Keratinocyte (primary cell): Measurements from ENCODE around the gene GSPT1. TPM values are rescaled to one million over a fixed set of nuclear protein-coding genes. Genes with fewer than 3 reads are reported as not detected.
"Not testable (repeated sequence)": the region's sequence is repeated elsewhere in the genome, so short reads cannot be mapped to it uniquely, and the experiment has no call there.

ENCODE experiments used
- DNase-seq: peaks from one replicate; pipeline ENCODE4 v3.0.0-alpha.2; 2011; ENCODE audit warnings: low read depth, missing footprints, low spot score
- FAIRE-seq: peaks from 2 replicates; lab custom pipeline; 2011; peaks lifted over from hg19 to GRCh38; lab: Jason Lieb, UNC
- H2AFZ ChIP-seq: 2 replicates; pipeline ENCODE4 v1.6.0; 2012; ENCODE audit warnings: low read length, control low read depth, inconsistent platforms; ENCODE audit not compliant: control insufficient read depth
- H3K27ac ChIP-seq: 2 replicates; pipeline ENCODE4 v1.5.1; 2011; ENCODE audit warnings: low read length; ENCODE audit not compliant: control insufficient read depth, insufficient read depth
- H3K27me3 ChIP-seq: 3 replicates; pipeline ENCODE4 v1.6.0; 2011; ENCODE audit warnings: low read length; ENCODE audit not compliant: control insufficient read depth, insufficient read depth; ENCODE audit errors: extremely low read depth
- H3K36me3 ChIP-seq, 2 experiments: 2 replicates in 1 of 2; 3 replicates in 1 of 2; pipeline ENCODE4 v1.5.1; 2011; ENCODE audit warnings: low read length in 2 of 2, mild to moderate bottlenecking in 1 of 2; ENCODE audit not compliant: control insufficient read depth in 2 of 2, insufficient read depth in 2 of 2; ENCODE audit errors: extremely low read depth in 1 of 2
- H3K4me1 ChIP-seq: 3 replicates; pipeline ENCODE4 v1.5.1; 2011; ENCODE audit warnings: low read length; ENCODE audit not compliant: control insufficient read depth, insufficient read depth; ENCODE audit errors: extremely low read depth
- H3K4me2 ChIP-seq: 3 replicates; pipeline ENCODE4 v1.6.0; 2011; ENCODE audit warnings: low read depth, low read length; ENCODE audit not compliant: control insufficient read depth, insufficient read depth; ENCODE audit errors: extremely low read depth
- H3K4me3 ChIP-seq, 3 experiments: fragments of 200-600 bp in 1 of 3; sonication (generic) in 1 of 3; 2 replicates in 2 of 3; 3 replicates in 1 of 3; pipeline ENCODE4 v1.5.1; 2011 to 2016; ENCODE audit warnings: low read length in 3 of 3, mild to moderate bottlenecking in 3 of 3, control low read depth in 2 of 3, inconsistent platforms in 1 of 3, low read depth in 1 of 3, mixed read lengths in 1 of 3, mixed run types in 1 of 3, moderate library complexity in 1 of 3; ENCODE audit not compliant: control insufficient read depth in 2 of 3, insufficient read depth in 2 of 3; ENCODE audit errors: extremely low read depth in 1 of 3
- H3K79me2 ChIP-seq: 2 replicates; pipeline ENCODE4 v1.6.0; 2012; ENCODE audit warnings: low read length; ENCODE audit not compliant: control insufficient read depth, insufficient read depth
- H3K9ac ChIP-seq: 3 replicates; pipeline ENCODE4 v1.6.0; 2011; ENCODE audit warnings: low read length; ENCODE audit not compliant: control insufficient read depth, insufficient read depth; ENCODE audit errors: extremely low read depth
- H3K9me1 ChIP-seq: 3 replicates; pipeline ENCODE4 v1.6.0; 2011; ENCODE audit warnings: low read length; ENCODE audit not compliant: control insufficient read depth, insufficient read depth; ENCODE audit errors: extremely low read depth
- H3K9me3 ChIP-seq: 2 replicates; pipeline ENCODE4 v1.5.1; 2012; ENCODE audit warnings: low read depth, low read length; ENCODE audit not compliant: control insufficient read depth
- H4K20me1 ChIP-seq: 3 replicates; pipeline ENCODE4 v1.6.0; 2011; ENCODE audit warnings: low read length; ENCODE audit not compliant: control insufficient read depth, insufficient read depth; ENCODE audit errors: extremely low read depth
- EZH2 ChIP-seq: IDR thresholded peaks from one replicate; pipeline ENCODE4 v1.6.1; 2012; ENCODE audit warnings: inconsistent platforms, mild to moderate bottlenecking, low read length, moderate library complexity
- dilution Hi-C: fragments of 300-500 bp; cut with MboI; formaldehyde crosslinking; loops from one replicate; pipeline ENCODE4 v1.7.0; 2020; ENCODE audit warnings: low sequenced_read_pairs; ENCODE audit not compliant: extremely low pct_ligation_motif_present
- polyA plus RNA-seq, 5 experiments: library from polyadenylated mRNA; depleted of rRNA in 3 of 5; stranded (reverse) in 3 of 5; stranded (forward) in 1 of 5; unstranded in 1 of 5; fragments of >200 nt; gene quantifications; 1 replicate in 1 of 5; 2 replicates in 3 of 5; 3 replicates in 1 of 5; pipeline versions ENCODE4 v1.2.1 to v1.2.3, GENCODE V29; 2011 to 2012; ENCODE audit warnings: missing spikeins in 2 of 5, low read depth in 1 of 5, low replicate concordance in 1 of 5
- TF ChIP-seq, protein P1 (sequence below), 3 experiments: IDR thresholded peaks in 1 of 3; conservative IDR thresholded peaks in 1 of 3; optimal IDR thresholded peaks in 1 of 3; 2 replicates in 2 of 3; 3 replicates in 1 of 3; pipeline versions ENCODE3 to v1.5.1; 2011; ENCODE audit warnings: low read length in 3 of 3, mild to moderate bottlenecking in 3 of 3, moderate library complexity in 2 of 3, control low read depth in 1 of 3, inconsistent platforms in 1 of 3; ENCODE audit not compliant: insufficient read depth in 2 of 3; ENCODE audit errors: extremely low read depth in 1 of 3

The GSPT1 gene
- polyA plus RNA-seq, 1 donor (not counting 4 experiments of a cell fraction or from before 2014, with no cell fraction given): 163 TPM

DNA sequence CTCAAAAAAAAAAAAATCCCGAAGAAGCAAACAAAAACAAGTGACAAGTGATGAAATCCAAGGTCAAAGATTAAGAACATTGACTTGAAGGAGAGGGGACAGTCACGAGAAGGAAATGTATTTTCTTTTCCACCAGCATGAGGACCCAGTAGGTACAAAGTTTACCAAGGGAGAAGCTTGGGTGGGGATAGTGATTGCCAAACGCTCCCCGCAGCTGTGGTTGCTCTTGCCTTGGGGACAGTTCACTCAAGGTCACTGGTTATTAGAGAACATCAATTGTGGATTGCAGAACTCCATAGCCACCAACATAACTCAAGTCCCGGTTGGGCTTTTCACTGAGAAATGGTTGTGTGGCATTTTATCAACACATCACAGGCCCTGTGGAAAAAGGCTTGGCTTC is 91.4 kb downstream of the GSPT1 start:
- Histone ChIP-seq H4K20me1 (no peaks in the 10 kb centered on the region), H3K9me1 (no peaks in the 10 kb centered on the region), H3K4me3 (no peak overlapping the region), H3K27ac (no peak overlapping the region), H3K9ac (no peak overlapping the region), H3K79me2 (no peaks in the 10 kb centered on the region), H3K4me2 (no peak overlapping the region), H2AFZ (no peak overlapping the region), H3K36me3 (no peaks in the 10 kb centered on the region), H3K27me3 (no peaks in the 10 kb centered on the region), H3K4me1 (no peaks in the 10 kb centered on the region), H3K9me3 (no peaks in the 10 kb centered on the region)
- DNase-seq (no peak), FAIRE-seq (no peak)
- dilution Hi-C loops: no loop called here
- no peak for TF ChIP-seq EZH2
- TF ChIP-seq, protein P1, sequence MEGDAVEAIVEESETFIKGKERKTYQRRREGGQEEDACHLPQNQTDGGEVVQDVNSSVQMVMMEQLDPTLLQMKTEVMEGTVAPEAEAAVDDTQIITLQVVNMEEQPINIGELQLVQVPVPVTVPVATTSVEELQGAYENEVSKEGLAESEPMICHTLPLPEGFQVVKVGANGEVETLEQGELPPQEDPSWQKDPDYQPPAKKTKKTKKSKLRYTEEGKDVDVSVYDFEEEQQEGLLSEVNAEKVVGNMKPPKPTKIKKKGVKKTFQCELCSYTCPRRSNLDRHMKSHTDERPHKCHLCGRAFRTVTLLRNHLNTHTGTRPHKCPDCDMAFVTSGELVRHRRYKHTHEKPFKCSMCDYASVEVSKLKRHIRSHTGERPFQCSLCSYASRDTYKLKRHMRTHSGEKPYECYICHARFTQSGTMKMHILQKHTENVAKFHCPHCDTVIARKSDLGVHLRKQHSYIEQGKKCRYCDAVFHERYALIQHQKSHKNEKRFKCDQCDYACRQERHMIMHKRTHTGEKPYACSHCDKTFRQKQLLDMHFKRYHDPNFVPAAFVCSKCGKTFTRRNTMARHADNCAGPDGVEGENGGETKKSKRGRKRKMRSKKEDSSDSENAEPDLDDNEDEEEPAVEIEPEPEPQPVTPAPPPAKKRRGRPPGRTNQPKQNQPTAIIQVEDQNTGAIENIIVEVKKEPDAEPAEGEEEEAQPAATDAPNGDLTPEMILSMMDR (optimal IDR thresholded peaks at IDR 0.05 in 1 of 3, IDR thresholded peaks at IDR 0.05 in 1 of 3, conservative IDR thresholded peaks at IDR 0.05 in 1 of 3; ENCODE audit: extremely low read depth in 1 of 3, insufficient read depth in 2 of 3, low read length in 3 of 3): no peak

DNA sequence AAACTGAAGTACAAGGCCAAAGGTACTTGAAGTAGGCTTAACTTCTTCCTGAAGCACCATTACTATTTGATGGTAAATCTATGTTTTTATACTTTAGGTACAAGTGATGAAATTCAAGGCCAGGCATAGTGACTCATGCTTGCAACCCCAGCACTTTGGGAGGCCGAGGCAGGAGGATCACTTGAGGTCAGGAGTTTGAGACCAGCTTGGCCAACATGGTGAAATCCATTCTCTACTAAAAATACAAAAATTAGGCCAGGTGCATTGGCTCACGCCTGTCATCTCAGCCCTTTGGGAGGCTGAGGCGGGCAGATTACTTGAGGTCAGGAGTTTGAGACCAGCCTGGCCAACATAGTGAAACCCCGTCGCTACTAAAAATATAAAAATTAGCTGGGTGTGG is 92.1 kb downstream of the GSPT1 start:
- H3K4me2 ChIP-seq, H3K4me3 ChIP-seq, H2AFZ ChIP-seq, H3K9ac ChIP-seq, H3K9me1 ChIP-seq, FAIRE-seq, H3K27me3 ChIP-seq, H3K9me3 ChIP-seq, DNase-seq, H3K4me1 ChIP-seq, H4K20me1 ChIP-seq, dilution Hi-C loops, H3K79me2 ChIP-seq, H3K27ac ChIP-seq, H3K36me3 ChIP-seq: not testable (repeated sequence)

DNA sequence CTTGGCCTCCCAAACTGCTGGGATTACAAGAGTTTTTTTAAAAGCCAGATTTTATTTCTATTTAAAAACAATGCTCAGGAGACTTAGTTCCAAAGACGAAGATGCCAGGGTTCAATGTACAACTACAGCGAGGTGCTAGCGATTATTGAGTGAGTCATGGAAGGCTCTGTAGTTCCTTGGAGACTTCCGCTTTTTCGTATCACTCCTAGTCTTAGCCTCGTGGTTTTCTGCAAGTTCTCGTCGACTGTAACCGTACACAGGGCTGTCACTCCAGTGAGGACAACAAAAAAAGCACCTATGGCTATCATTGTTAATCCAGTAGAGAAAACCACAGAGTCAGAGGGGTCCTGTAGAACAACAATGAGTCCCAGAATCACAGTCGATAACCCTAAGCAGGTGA is 96.0 kb downstream of the GSPT1 start:
- no peaks in the 10 kb centered on the region for H3K36me3 ChIP-seq
- H3K27me3 ChIP-seq: no peaks in the 10 kb centered on the region
- no peak overlapping the region for H3K27ac ChIP-seq
- no peaks in the 10 kb centered on the region for H3K9me1 ChIP-seq
- H3K4me3 ChIP-seq: no peak overlapping the region
- FAIRE-seq: no peak
- TF ChIP-seq EZH2: no peak
- TF ChIP-seq, protein P1 (optimal IDR thresholded peaks at IDR 0.05 in 1 of 3, IDR thresholded peaks at IDR 0.05 in 1 of 3, conservative IDR thresholded peaks at IDR 0.05 in 1 of 3; ENCODE audit: extremely low read depth in 1 of 3, insufficient read depth in 2 of 3, low read length in 3 of 3): no peak
- H3K4me1 ChIP-seq: no peaks in the 10 kb centered on the region
- no peaks in the 10 kb centered on the region for H3K79me2 ChIP-seq
- no peak overlapping the region for H3K9ac ChIP-seq
- DNase-seq: no peak
- no peaks in the 10 kb centered on the region for H3K9me3 ChIP-seq
- dilution Hi-C loops: no loop called here
- H2AFZ ChIP-seq: no peak overlapping the region
- no peaks in the 10 kb centered on the region for H4K20me1 ChIP-seq
- no peak overlapping the region for H3K4me2 ChIP-seq

DNA sequence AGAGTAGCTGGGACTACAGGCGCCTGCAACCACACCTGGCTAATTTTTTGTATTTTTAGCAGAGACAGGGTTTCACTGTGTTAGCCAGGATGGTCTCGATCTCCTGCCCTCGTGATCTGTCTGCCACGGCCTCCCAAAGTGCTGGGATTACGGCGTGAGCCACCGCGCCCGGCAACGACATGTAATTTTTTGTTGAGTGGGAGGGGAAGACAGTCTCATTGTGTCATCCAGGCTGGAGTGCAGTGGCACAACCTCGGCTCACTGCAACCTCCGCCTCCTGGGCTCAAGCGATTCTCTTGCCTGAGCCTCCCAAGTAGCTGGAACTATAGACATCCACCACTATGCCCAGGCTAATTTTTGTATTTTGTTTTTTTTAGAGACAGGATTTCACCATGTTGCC is 96.8 kb downstream of the GSPT1 start:
- FAIRE-seq, H3K9me3 ChIP-seq, H3K27ac ChIP-seq, H4K20me1 ChIP-seq, dilution Hi-C loops, H3K4me2 ChIP-seq, H3K36me3 ChIP-seq, H3K9me1 ChIP-seq, H3K27me3 ChIP-seq, H3K79me2 ChIP-seq, H3K4me3 ChIP-seq, H2AFZ ChIP-seq, H3K9ac ChIP-seq, H3K4me1 ChIP-seq, DNase-seq: not testable (repeated sequence)
